ENCODE data around the gene RBCK1. TPM values are rescaled to one million over a fixed set of nuclear protein-coding genes. Genes with fewer than 3 reads are reported as not detected.
"Not testable (repeated sequence)": the region's sequence is repeated elsewhere in the genome, so short reads cannot be mapped to it uniquely, and the experiment has no call there.

Gene RBCK1
- total RNA-seq, 4 donors from 2014 or later: 50.9 to 111 (median 82.1) TPM

DNA sequence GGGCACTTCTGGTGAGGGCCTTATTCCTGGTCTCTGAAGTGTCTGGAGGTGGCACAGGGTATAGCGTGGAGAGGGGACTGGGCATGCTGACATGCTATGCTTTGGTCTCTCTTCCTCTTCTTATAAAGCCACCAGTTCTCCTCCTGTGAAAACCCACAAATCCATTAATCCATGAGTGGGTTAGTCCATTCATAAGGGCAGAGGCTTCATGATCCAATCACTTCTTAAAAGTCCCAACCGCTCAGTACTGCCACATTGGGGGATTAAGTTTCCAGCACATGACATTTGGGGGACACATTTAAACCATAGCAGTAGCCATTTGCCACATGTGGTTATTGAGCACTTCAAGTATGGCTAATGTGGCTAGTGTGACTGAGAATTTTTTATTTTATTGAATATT is 31.3 kb upstream of the RBCK1 start:
- H3K4me3 ChIP-seq: no peak overlapping the region
- 72 to 84% methylated on average over 2 of the region's 2 CpGs for WGBS, 2 donors (ENCODE audit: low coverage in 1 of 2)
- no peak overlapping the region for H3K27ac ChIP-seq
- no peak for TF ChIP-seq CTCF (IDR thresholded peaks at IDR 0.05)
- TF ChIP-seq POLR2A (IDR thresholded peaks at IDR 0.05): no peak
- TF ChIP-seq POLR2AphosphoS5 (IDR thresholded peaks at IDR 0.05): no peak
- H3K9me3 ChIP-seq: no peaks in the 10 kb centered on the region
- H3K36me3 ChIP-seq: no peaks in the 10 kb centered on the region
- H3K4me1 ChIP-seq: peaks cover 0 to 18% (median 3%) of the 10 kb centered on the region in 3 donors
- H3K27me3 ChIP-seq: peaks cover 24% of the 10 kb centered on the region
- ATAC-seq: no peak

GRCh38 chr20:377578-377977 is 30.5 kb upstream of the RBCK1 start:
- H3K27ac ChIP-seq, H3K9me3 ChIP-seq, ATAC-seq, H3K4me3 ChIP-seq, H3K36me3 ChIP-seq: not testable (repeated sequence)
- Histone ChIP-seq H3K4me1 (peaks cover 0 to 21% (median 0%) of the 10 kb centered on the region in 3 donors), H3K27me3 (peaks cover 31% of the 10 kb centered on the region)
- 72 to 88% methylated on average over 5 to 12 of the region's 12 CpGs for WGBS, 2 donors (ENCODE audit: low coverage in 1 of 2)

DNA sequence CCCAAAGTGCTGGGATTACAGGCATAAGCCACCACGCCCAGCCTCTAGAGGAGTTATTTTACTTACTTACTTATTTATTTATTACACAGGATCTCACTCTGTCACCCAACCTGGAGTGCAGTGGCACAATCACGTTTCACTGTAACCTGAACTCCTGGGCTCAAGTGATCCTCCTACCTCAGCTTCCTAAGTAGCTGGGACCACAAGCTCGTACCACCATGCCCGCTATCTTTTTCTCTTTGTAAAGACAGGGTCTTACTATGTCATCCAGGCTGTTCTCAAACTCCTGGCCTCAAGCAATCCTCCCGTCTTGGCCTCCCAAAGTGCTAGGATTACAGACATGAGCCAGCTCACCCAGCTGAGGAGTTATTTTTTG is 29.1 kb upstream of the RBCK1 start:
- ATAC-seq: no peak
- 74 to 75% methylated on average over 4 to 5 of the region's 5 CpGs for WGBS, 2 donors (ENCODE audit: low coverage in 1 of 2)
- H3K27me3 ChIP-seq: peaks cover 31% of the 10 kb centered on the region

DNA sequence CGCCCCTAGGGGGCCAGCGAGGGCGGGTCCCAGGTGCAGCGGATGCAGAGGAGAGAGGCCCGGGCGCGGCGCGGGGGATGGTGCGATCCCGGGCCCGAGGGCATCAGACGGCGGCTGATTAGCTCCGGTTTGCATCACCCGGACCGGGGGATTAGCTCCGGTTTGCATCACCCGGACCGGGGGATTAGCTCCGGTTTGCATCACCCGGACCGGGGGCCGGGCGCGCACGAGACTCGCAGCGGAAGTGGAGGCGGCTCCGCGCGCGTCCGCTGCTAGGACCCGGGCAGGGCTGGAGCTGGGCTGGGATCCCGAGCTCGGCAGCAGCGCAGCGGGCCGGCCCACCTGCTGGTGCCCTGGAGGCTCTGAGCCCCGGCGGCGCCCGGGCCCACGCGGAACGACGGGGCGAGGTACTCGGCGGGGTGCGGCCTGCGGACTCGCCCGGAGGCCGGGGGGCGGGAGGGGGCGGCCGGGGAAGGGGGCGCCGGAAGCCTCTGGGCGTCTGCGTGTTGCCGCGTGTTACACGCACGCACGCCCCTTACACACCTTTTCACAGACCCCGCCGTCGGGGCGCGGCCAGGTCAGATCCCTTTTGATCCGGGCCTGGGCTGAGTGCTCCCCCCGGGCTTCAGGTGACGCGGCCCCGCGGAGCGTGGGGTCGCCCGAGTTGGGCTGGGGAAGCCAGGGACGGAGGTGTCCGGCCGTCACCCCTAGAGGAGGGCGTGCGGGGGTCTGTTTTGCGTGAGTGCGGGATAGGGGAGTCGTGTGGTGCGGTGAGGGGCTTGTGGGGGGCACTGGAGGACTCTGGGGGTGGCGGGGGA is 27.1 kb upstream of the RBCK1 start:
- ATAC-seq: peak; percentile 56
- WGBS, 2 donors (ENCODE audit: low coverage in 1 of 2): 0 to 2% methylated on average over 10 to 11 of the region's 93 CpGs
- Histone ChIP-seq H3K36me3 (no peaks in the 10 kb centered on the region), H3K27me3 (peaks cover 31% of the 10 kb centered on the region), H3K4me1 (peaks cover 0 to 21% (median 0%) of the 10 kb centered on the region in 3 donors), H3K9me3 (no peaks in the 10 kb centered on the region), H3K4me3 (peak overlapping the region; percentile 27 to 69), H3K27ac (peak overlapping the region in 3 of 4 donors; percentile 35 to 64 (median 56))
- TF ChIP-seq POLR2A (IDR thresholded peaks at IDR 0.05) (no peak), EP300 (IDR thresholded peaks at IDR 0.05) (no peak), CTCF (IDR thresholded peaks at IDR 0.05) (no peak), POLR2AphosphoS5 (IDR thresholded peaks at IDR 0.05) (no peak)

More for the DNA sequence above, 29.1 kb upstream of the RBCK1 start:
- Histone ChIP-seq H3K27ac (no peak overlapping the region), H3K9me3 (no peaks in the 10 kb centered on the region), H3K36me3 (no peaks in the 10 kb centered on the region), H3K4me3 (no peak overlapping the region), H3K4me1 (peaks cover 0 to 21% (median 0%) of the 10 kb centered on the region in 3 donors)
- TF ChIP-seq EP300 (IDR thresholded peaks at IDR 0.05): no peak
- no peak for TF ChIP-seq POLR2AphosphoS5 (IDR thresholded peaks at IDR 0.05)
- TF ChIP-seq POLR2A (IDR thresholded peaks at IDR 0.05): no peak
- no peak for TF ChIP-seq CTCF (IDR thresholded peaks at IDR 0.05)

- ATAC-seq: peak; percentile 77
- Histone ChIP-seq H3K4me3 (peak overlapping the region; percentile 27 to 69), H3K36me3 (no peaks in the 10 kb centered on the region), H3K27me3 (peaks cover 31% of the 10 kb centered on the region), H3K4me1 (peaks cover 0 to 21% (median 0%) of the 10 kb centered on the region in 3 donors), H3K27ac (peak overlapping the region in 3 of 4 donors; percentile 35 to 64 (median 56)), H3K9me3 (no peaks in the 10 kb centered on the region)
- no peak for TF ChIP-seq POLR2AphosphoS5 (IDR thresholded peaks at IDR 0.05)
- TF ChIP-seq EP300 (IDR thresholded peaks at IDR 0.05): no peak
- TF ChIP-seq CTCF (IDR thresholded peaks at IDR 0.05): no peak
- no peak for TF ChIP-seq POLR2A (IDR thresholded peaks at IDR 0.05)
- WGBS, 2 donors (ENCODE audit: low coverage in 1 of 2): 13% methylated on average over 4 of the region's 49 CpGs; no CpG with 5 or more reads in 1 of the 2 donors
These were observed 26.4 kb upstream of the RBCK1 start for GRCh38 chr20:381581-382290.
